HepG2 (cell line): Measurements from ENCODE around the gene TEX14. TPM values are rescaled to one million over a fixed set of nuclear protein-coding genes. Genes with fewer than 3 reads are reported as not detected.

Experiments
- ARHGAP35 ChIP-seq: sonication (generic); formaldehyde crosslinking; IDR thresholded peaks from 2 replicates; pipeline ENCODE4 v1.9.0; 2022; ENCODE audit warnings: mild to moderate bottlenecking, inconsistent platforms, moderate library complexity, missing genetic modification reagents, borderline replicate concordance
- CREB1 ChIP-seq, 2 experiments: fragments of 450-650 bp in 1 of 2; IDR thresholded peaks; 2 replicates each; pipeline ENCODE4 v1.6.1; 2016 to 2017; ENCODE audit warnings: control low read depth in 1 of 2, mild to moderate bottlenecking in 1 of 2, missing compliant biosample characterization in 1 of 2, missing genetic modification characterization in 1 of 2
- E2F1 ChIP-seq: sonication (generic); formaldehyde crosslinking; IDR thresholded peaks from 2 replicates; pipeline ENCODE4 v1.5.0; 2020; ENCODE audit warnings: missing genetic modification reagents
- FOXK2 ChIP-seq: fragments of 450-650 bp; IDR thresholded peaks from 2 replicates; pipeline ENCODE4 v1.6.1; 2016
- GLMP ChIP-seq: sonication (generic); formaldehyde crosslinking; IDR thresholded peaks from 2 replicates; pipeline ENCODE4 v1.9.0; 2021; ENCODE audit warnings: missing genetic modification reagents, mild to moderate bottlenecking, borderline replicate concordance
- HCFC1 ChIP-seq: fragments of 150-350 bp; IDR thresholded peaks from 2 replicates; pipeline ENCODE4 v1.6.1; 2014; ENCODE audit warnings: low read depth, low read length
- MED8 ChIP-seq: sonication (generic); formaldehyde crosslinking; IDR thresholded peaks from 2 replicates; pipeline ENCODE4 v1.8.1; 2023; ENCODE audit warnings: mild to moderate bottlenecking, missing genetic modification reagents; ENCODE audit not compliant: insufficient replicate concordance
- MXI1 ChIP-seq: IDR thresholded peaks from 3 replicates; pipeline ENCODE4 v1.6.1; 2012; ENCODE audit warnings: low read depth, low read length, inconsistent platforms, borderline replicate concordance
- NFRKB ChIP-seq: fragments of 450-650 bp; IDR thresholded peaks from 2 replicates; pipeline ENCODE4 v1.6.1; 2017
- PAXIP1 ChIP-seq: sonication (generic); formaldehyde crosslinking; conservative IDR thresholded peaks from 2 replicates; pipeline ENCODE4 v1.4.0; 2020; ENCODE audit warnings: mild to moderate bottlenecking, missing genetic modification reagents, moderate library complexity
- PHF21A ChIP-seq: sonication (generic); formaldehyde crosslinking; IDR thresholded peaks from 2 replicates; pipeline ENCODE4 v1.5.0; 2020; ENCODE audit warnings: mild to moderate bottlenecking, missing genetic modification reagents
- POLR2AphosphoS5 ChIP-seq: IDR thresholded peaks from 2 replicates; pipeline ENCODE4 v1.6.1; 2012; ENCODE audit warnings: low read depth, low read length
- SRSF9 ChIP-seq: fragments of 200-400 bp; formaldehyde crosslinking; IDR thresholded peaks from 2 replicates; pipeline ENCODE4 v1.6.1; 2018; ENCODE audit warnings: borderline replicate concordance, mild to moderate bottlenecking, low read depth, low read length; ENCODE audit not compliant: insufficient read depth, poor library complexity, severe bottlenecking
- SYNCRIP ChIP-seq: fragments of 200-400 bp; formaldehyde crosslinking; IDR thresholded peaks from 2 replicates; pipeline ENCODE4 v1.6.1; 2018; ENCODE audit warnings: mild to moderate bottlenecking, low read depth, low read length; ENCODE audit not compliant: insufficient read depth
- TRIM22 ChIP-seq: fragments of 450-650 bp; IDR thresholded peaks from 2 replicates; pipeline ENCODE4 v1.6.1; 2017
- ZBTB26 ChIP-seq: IDR thresholded peaks from 2 replicates; pipeline ENCODE4 v1.6.1; 2016; ENCODE audit warnings: missing compliant biosample characterization, missing genetic modification reagents, borderline replicate concordance
- ZNF17 ChIP-seq: sonication (generic); formaldehyde crosslinking; IDR thresholded peaks from 2 replicates; pipeline ENCODE4 v1.5.0; 2020; ENCODE audit warnings: mild to moderate bottlenecking, missing genetic modification reagents
- ZNF282 ChIP-seq: fragments of 450-650 bp; IDR thresholded peaks from 2 replicates; pipeline ENCODE4 v1.6.1; 2018; ENCODE audit not compliant: partially characterized antibody
- ZNF343 ChIP-seq: sonication (generic); formaldehyde crosslinking; IDR thresholded peaks from 2 replicates; pipeline ENCODE4 v1.4.0; 2020; ENCODE audit warnings: mild to moderate bottlenecking, missing genetic modification reagents
- ZNF567 ChIP-seq: sonication (generic); formaldehyde crosslinking; IDR thresholded peaks from 2 replicates; pipeline ENCODE4 v1.8.1; 2023; ENCODE audit warnings: mild to moderate bottlenecking, missing genetic modification reagents, borderline replicate concordance
- ZNF782 ChIP-seq: sonication (generic); formaldehyde crosslinking; IDR thresholded peaks from 2 replicates; pipeline ENCODE4 v1.4.0; 2020; ENCODE audit warnings: missing genetic modification reagents, mild to moderate bottlenecking, borderline replicate concordance
- polyA plus RNA-seq, 8 experiments: library from polyadenylated mRNA; depleted of rRNA in 3 of 8; stranded (reverse) in 7 of 8; unstranded in 1 of 8; fragments of >200 nt; fragmentation: Illumina TruSeq in 4 of 8; extraction: Trizol in 4 of 8; gene quantifications; 2 replicates each; pipeline versions ENCODE4 v1.2.1 to v1.2.3, GENCODE V29; 2011 to 2016; ENCODE audit warnings: low read depth in 4 of 8, missing spikeins in 1 of 8, mixed read lengths in 1 of 8; ENCODE audit not compliant: insufficient read depth in 1 of 8
- total RNA-seq, 5 experiments: library from RNA; depleted of rRNA; stranded (reverse); fragments of >200 nt; fragmentation: Illumina TruSeq; extraction: Trizol; gene quantifications; 2 replicates each; pipeline ENCODE4 v1.2.3, GENCODE V29; 2016; ENCODE audit warnings: low read depth in 1 of 5

The TEX14 gene
- total and polyA plus RNA-seq, 2 of the 13 experiments (the other 11 are each of a cell fraction or from before 2014, with no cell fraction given): 0.04 to 0.07 TPM

GRCh38 chr17:58679263-58680037 lies 12.4 kb downstream of the TEX14 start (continued):
- TF ChIP-seq E2F1: no peak
- TF ChIP-seq ZBTB26: no peak
- no peak for TF ChIP-seq ZNF782 (CRISPR knock-in tag)
- no peak for TF ChIP-seq ZNF17
- no peak; the same call in 2 of the 3 replicates for TF ChIP-seq MXI1
- TF ChIP-seq ZNF567 (CRISPR knock-in tag): no peak
- no peak for TF ChIP-seq SRSF9
- TF ChIP-seq POLR2AphosphoS5: peak; percentile 100
- no peak for TF ChIP-seq ZNF282
- peak; percentile 28; the same call in 1 of the 2 replicates for TF ChIP-seq FOXK2
- TF ChIP-seq PAXIP1 (CRISPR knock-in tag): no peak
- TF ChIP-seq TRIM22: no peak
- TF ChIP-seq HCFC1: no peak
- TF ChIP-seq GLMP (CRISPR knock-in tag): no peak
- TF ChIP-seq NFRKB: no peak
- TF ChIP-seq PHF21A (CRISPR knock-in tag): no peak
- TF ChIP-seq ZNF343 (CRISPR knock-in tag): no peak
- TF ChIP-seq MED8 (CRISPR knock-in tag): peak; percentile 65
- no peak for TF ChIP-seq CREB1 (IDR thresholded peaks at IDR 0.05)
- peak; percentile 44 for TF ChIP-seq CREB1 (CRISPR knock-in tag; IDR thresholded peaks at IDR 0.05)
- TF ChIP-seq SYNCRIP: no peak
- TF ChIP-seq ARHGAP35 (CRISPR knock-in tag): no peak
